GM18517 (cell line): ENCODE measurements around the gene ADAMTS2.

Experiments used
- ATAC-seq: cut with Tn5 transposase; IDR thresholded peaks from one replicate; pipeline ENCODE4 v1.9.1; 2021; ENCODE audit warnings: mild to moderate bottlenecking, moderate library complexity; ENCODE audit not compliant: unreplicated experiment

The ADAMTS2 gene

DNA sequence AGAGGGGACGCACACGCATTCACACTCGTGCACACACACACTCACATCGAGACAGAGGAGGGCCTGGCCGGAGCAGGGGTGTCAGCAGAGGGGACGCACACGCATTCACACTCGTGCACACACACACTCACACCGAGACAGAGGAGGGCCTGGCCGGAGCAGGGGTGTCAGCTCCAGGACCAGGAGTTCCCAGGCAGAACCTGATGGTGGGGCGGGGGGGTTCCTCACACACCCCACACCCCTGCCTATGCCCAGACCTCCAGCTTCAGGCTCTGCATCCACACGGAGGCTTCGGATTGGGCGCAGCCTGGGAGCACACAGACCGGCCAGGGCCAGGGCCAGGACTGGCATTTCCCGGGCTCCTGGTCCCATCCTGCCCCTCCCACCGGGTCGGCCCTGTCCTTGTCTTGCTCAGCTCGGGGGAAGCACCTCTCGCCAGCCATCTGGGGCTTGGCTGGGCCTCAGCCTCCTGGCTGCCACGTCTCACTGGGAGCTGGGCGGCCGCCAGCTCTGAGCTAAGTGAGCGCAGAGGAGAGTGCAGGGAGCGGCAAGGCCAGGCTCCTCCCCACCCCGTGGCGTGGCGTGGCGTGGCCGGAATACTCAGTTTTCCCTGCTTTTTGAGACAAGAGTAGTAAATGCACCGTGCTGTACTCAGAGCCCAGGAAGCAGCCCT is 31.3 kb downstream of the ADAMTS2 start:
- ATAC-seq: no peak

DNA sequence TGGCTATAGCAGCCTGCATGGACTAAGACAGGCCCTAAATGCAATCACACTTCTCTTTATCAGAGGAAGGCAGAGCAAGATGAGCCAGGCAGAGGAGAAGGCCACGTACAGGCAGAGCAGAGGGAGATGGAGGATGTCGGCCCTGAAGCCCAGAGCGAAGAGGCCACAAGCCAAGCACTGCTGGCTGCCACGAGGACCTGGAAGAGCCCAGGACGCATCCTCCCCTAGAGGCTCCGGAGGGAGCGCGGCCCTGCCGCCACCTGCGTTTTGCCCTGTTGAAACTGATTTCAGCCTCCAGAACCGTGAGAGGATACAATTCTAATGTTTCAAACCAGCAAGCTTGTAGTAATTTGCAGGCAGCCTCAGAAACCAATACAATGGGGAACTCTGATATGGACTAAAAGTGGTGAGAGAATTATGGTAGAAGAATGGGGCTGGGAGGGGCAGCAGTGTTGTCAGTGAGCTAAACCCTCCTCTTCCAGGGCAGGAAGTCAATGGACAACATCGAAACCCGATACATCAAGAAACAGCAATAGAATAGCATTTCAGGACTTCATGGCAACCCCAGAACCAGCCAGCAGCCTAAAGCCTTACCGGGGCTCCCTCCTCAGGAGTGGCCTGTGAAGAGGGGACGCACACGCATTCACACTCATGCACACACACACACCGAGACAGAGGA is 32.6 kb downstream of the ADAMTS2 start:
- ATAC-seq: no peak

DNA sequence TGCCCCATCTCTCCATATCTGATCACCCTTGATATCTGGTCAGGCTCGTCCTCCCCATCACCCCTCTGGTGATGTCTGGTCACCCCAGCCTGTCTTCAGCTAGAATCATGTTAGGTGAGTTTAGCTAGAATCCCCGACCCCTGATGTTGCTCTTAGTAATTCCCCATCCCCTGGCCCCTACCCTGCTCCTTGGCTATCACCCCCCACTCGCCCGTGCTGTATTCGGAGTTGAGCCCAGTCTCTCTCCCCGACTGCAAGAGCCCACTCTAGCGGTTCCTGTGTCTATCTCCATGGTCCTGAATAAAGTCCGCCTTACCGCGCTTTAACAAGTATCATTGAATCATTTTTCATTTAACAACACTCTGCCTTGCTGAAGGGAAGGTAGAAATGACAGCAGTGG is 33.7 kb downstream of the ADAMTS2 start:
- ATAC-seq: no peak

DNA sequence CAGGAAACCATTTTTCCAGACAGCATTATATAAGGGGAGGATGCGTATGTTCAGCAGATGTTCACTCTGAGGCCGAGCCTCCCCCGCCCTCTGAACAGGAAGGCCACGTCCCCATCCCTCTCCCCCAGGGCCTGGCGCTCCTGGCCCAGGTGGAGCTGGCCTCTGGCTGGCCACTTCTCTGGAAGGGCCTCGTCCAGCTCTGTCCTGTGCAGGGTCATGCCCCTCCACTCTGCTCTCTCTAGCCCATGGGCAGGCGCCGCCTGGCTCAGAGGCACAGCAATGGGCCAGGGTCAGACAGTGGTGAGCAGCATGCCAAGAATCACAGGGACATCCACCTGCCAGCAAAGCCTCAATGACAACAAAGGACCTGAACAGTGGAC is 34.2 kb downstream of the ADAMTS2 start:
- no peak for ATAC-seq

DNA sequence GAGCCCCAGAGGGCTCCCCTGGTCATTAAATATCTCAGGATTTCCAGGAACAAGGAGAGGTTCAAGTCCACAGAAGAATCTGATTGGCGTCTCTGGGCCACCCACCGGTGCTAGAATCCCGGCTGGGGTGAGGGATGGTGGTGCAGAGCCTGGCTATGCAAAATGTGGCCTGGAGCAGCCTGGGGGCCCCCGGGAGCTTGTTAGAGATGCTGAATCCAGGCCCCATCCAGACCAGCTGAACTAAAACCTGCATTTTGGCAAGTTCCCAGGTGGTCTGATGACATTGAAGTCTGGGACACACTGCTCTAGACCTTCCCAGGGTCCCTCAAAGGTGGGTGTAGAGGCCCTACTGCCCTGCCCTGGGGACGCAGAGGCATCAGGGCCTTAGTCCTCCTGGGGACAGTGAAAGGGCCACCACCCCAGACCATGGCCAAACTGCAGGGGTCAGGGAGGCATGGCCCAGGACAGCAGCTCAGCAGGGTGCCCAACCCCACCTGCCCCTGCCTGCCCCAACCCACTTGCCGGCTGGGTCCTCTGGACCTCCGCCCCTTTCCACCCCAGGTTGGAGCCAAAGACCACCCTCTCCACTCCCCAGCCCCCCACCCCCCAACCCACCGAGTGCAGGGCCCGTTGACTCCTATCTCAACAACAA is 34.7 kb downstream of the ADAMTS2 start:
- ATAC-seq: no peak

DNA sequence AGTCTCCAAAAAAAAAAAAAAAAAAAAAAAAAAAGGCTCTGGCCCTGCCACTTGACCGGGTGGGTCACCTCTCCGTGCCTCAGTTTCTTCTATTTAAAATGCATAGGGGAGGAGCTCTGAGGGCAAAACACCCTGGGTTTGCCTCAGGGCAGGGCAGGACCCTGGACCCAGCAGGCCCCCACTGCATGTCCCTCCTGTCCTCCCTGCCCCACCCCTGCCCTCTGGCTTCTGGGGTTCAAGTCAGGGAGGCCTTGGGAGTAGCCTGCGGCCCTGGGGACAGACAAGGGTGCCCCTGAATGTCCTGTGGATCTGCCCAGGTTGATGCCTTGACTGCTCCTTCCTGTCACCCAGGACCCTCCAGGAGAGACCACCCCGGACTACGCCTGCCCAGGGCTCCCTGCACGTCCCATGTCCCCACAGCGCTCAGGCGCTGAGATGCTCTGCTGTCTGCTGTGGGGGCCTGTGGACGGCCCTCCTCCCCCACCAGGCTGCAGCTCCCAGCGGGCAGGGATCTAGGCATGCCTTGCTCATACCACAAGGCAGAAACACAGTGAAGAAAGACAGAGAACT is 35.4 kb downstream of the ADAMTS2 start:
- ATAC-seq: no peak

DNA sequence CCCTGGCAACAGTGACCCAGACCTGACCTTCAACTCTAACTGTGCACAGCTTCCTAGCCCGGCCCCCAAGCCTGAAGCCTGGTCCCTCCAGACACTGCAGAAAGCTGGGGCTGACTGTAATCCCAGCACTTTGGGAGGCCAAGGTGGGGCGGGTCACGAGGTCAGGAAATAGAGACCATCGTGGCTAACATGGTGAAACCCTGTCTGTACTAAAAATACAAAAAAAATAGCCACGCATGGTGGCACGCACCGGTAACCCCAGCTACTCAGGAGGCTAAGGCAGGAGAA is 35.9 kb downstream of the ADAMTS2 start:
- no peak for ATAC-seq

DNA sequence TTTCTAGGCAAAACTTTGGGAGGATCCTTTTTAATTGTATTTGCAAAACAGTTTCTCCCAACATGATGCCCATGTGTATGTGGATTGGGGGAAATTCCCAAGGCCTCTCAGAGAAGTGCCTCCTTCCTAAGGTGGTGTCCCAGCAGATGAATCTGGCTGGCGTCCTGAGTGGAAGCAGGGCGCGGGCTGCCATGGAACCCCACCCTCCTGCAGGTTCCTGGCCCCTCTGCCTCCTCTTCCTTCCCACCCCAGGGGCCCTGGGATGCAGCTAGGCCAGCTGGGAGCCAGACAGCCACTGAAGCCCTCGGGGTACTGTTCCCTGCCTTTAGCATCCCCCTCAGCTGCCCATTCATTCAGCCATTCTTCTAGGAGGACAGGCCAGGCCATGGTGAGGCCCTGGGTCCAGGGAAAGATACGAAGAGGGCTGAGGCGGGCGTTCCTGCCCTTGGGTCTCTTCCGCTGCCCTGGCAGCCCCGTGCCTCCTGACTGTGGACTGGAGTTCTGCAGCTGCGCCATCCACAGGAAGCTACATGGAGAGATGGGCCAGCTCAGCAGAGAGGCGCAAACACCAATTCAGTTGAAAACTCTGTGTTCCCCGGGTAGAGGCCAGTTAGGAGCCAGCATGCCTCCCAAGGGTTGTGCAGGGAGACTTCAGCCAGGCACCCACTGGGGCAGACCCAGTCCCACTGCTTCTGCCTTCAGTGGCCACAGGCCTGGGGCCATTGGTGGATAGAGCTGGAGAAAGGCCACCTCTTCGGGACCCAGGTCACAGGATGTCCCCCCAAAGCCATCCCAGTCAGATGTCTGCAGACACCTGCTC is 36.5 kb downstream of the ADAMTS2 start:
- ATAC-seq: no peak

DNA sequence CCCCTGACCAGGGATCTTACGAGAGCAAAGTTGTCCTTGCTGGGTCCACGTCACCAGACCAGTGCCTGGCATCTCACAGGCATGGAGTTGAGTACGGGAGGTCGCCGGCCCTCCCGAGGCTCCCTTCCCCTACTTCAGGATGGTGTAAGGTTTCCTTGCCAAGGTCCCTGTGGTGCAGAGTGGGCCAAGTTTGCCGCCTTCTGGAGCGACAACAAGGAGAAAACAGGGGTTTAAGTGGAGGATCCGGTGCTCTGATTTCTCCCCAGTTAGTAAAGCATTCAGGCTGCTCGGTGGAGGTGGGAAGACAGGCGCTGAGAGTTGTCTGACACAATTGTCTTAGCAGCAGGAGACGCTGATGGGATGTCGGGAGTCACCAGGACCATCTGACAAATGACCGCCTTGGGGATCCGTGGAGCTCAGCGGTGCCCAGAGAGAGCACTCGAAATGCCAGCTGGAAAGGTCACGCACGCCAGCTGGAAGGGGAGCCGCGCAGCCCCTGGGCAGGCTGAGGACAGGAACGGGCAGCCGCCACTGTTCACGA is 37.3 kb downstream of the ADAMTS2 start:
- no peak for ATAC-seq

DNA sequence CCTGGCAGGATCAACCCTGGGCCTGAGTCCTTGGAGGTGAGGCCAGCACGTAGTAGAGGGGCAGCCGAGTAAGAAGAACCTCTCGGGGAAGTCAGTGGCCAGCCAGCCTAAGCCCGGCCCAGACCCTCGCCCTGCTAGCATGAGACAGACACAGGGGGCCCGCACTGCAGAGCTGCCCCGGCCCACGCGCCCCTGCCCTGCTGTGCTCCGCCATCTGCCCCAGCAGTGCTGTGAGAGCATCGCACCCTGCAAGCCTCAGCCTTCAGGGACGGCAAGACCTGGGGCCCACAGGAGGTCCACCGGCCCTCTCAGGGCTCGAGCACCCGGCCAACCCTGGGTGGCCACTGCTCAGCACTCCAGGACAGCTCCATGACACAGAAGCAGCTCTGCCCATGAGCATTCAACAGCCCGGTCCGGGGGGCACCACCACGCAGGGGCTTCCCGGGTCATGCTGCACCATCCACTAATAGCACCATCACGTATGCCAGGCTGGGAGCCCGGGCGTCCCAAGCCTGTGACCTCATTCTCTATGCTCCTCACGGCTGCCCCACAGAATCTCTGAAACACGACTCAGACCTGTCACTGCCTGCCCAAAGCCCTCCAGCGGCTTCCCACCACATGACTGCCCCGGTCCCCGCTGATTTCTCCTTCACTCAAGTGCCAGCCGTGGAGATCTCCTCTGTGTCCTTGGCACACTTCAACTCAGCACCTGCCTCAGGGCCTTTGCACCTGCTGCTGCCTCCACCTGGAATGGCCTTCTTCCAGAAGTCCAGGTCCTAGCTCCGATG is 38.1 kb downstream of the ADAMTS2 start:
- no peak for ATAC-seq

DNA sequence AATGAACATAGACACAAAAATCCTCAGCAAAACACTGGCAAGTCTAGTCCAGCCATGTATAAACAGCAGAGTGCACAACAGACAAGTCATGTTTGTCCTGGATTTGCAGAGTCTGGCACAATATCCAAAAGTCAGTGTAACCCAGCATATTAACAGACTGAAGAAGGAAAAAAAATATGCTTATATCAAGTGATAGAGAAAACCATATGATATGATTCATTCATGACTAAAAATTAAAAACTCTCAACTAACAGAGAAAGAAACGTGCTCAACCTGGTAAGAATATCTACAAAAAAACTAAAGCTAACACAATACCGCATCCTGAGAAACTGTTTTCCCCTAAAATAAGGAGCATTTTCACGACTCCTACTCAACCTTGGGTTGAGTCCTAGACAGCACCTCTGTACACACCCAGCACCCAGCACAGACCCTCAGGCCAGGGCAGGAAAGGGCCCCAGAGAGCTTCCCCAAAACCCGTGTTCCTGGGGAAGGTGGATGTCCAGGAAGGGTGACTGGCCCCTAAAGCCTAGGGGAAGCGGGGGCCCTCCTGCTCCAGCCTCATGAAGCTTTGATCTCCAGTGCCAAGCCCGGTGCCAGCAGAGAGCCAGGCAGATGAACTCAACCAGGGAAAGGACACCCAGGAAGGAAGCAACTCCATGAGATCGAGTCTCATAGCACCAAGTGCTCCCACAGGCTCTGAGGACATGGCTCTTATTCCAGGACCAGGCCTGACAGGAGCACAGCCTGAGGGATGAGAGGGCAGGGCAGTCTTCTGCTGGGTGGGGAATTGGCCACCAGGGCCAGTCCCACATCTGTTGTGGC is 38.9 kb downstream of the ADAMTS2 start:
- no peak for ATAC-seq

DNA sequence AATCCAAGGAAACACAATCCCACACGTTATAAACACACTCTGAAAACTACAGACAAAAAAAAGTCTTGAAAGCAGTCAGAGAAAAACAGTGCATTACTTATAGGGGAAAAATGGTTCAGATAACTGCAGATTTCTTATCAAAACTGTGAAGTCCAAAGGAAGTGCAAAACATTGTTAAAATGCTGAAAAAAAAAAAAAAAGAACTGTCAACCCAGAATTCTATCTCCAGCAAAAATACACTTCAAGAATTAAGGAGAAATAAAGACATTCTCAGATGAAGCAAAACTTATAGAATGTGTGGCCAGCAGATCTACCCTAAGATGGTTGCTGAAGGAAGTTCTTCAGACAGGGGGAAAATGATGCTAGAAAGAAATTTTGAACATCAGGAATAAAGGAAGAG is 40.4 kb downstream of the ADAMTS2 start:
- no peak for ATAC-seq

DNA sequence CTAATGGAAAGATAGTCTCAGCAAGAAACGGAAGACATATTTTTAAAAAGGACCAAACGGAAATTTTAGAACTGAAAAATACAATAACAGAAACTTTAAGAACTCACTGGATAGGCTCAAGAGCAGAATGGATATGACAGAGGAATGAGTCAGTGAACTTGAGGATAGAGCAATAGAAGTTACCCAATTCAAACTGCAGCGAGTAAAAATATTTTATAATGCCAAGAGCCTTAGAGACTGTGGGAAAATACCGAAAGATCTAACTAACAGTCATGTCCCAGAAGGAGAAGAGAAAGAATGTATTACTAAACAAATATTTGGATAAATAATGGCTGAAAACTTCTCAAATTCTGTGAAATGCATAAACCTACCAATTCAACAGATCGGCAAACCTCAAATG is 40.8 kb downstream of the ADAMTS2 start:
- ATAC-seq: no peak

DNA sequence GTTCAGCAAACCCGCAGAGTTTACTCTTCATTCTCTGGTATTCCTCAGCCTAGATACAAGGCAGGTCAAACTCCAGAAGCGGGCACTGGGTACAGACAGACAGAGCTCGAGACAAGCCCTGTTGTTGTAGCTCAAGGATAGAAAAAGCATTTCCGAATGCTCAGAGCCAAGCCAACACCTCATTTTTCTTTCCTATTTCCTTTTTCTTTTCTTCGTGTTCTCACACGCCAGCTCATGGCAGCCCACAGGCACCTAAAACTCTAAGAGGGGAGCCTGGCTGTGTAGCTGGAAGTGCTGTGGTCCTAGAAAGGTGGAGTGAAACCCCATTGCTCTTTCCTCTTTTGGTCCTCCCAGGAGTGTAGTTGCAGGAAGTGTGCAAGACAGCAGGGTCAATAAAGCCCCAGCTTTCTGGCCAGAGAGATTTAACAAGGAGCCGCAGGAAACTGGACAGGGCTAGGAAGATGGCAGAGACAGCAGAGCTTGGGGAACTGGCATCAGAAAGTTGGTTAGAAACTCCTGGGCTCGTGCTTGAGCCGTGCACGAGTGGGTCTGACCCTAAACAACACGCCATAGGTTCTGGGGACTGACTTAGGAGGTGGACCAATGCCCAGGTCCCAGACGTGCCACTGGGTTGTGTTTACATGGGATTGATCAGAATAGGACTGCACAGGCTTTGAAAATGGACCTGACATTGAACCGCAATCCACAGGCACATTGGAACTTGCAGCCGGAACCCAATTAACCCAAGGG is 41.6 kb downstream of the ADAMTS2 start:
- ATAC-seq: no peak

DNA sequence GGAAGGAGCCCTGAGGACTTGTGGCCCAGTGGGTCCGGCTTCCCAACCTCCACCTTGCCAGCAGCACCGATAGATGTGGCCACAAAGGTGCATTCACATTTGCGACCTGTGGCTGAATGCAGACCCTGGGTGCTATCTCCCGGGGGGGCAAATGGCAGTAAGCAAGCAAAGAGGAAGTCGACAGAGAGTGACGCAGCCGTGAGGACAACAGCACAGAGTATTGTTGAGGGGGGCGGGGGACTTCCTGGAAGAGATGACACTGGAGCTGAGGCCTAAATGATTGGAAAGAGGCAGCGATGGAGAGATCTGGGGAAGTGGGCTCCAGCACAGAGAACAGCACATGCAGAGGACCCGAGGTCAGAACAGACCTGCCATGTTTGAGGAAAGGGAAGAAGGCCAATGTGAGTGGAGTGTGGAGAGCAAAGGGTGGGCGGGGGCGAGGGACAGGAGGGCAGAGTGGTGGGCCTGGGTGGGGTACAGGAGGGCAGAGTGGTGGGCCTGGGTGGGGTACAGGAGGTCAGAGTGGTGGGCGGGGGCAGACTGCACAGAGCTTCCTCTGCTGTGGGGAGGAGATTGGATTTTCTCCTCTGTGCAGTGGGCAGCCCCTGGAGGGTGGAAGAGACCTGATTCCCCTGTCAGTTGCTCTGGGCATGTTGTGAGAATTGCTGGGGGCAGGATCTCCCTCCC is 42.6 kb downstream of the ADAMTS2 start:
- no peak for ATAC-seq

DNA sequence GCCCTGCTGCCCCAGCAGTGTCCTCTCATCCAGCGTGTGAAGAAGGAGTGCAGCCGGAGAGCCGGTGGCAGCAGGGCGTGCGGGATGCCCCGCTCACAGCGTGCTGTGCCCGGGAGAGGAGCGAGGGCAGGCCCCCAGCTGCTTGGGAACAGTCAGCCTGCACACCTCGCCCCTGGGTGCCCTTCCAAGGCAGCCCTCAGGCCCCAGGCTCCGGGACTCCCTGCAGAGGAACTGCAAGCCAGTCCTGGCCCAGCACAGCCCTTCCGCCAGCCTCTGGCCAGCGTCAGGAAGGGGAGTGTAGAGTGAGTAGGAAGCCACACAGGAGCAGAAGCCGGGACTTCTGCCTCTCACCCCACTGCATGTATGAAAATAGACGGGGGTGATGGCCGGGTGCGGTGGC is 43.5 kb downstream of the ADAMTS2 start:
- no peak for ATAC-seq

DNA sequence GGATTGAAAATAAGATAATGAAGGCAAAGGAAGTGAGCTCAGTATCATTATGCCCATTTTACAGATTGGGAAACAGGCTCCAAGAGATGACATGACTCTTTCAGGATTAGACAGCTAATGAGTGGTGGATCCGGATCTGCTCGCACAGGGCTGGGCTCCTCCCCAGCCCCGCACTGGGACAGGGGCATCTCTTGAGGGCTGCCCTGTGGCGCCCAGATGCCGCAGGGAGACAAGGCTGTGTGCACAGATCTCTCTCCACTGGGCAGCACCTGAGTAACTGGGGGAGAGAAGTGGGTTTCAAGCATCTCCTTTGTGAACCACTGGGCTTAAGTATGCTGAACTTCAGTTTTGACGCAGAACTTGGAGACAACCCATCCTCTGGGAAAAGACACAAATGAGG is 43.9 kb downstream of the ADAMTS2 start:
- no peak for ATAC-seq

DNA sequence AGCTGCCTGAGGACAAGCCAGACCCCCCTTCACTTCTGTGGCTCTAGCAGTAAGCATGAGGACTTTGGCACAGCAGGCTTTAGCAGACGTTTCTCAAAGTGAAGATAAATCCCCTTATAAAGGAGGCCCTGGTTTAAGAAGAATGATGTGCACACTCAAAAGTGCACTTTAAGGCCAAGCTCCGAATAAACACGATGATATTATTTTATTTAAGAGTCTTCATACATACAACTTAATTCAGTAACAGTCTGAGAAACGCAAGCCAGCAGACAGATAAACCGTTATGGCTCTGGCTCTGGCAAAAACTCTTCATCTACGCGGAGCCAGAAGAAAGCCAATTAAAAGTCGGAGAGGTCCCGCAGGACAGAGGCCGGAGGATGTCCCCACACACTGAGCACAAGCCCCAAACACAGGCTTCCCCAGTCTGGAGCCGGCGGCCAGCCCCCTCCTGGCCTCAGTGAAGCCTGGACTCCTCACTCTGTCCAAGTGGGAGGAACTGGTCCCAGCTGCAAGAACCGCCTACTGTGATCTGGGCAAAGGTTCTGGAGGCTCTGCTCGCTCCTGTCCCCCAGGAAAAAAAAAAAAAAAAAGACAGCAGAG is 44.6 kb downstream of the ADAMTS2 start:
- no peak for ATAC-seq
